GM19467 (cell line): ENCODE measurements around the gene TMEM165.

ENCODE experiments used
- ATAC-seq: cut with Tn5 transposase; IDR thresholded peaks from one replicate; pipeline ENCODE4 v1.9.1; 2021; ENCODE audit warnings: mild to moderate bottlenecking, moderate library complexity; ENCODE audit not compliant: unreplicated experiment

TMEM165 gene

DNA sequence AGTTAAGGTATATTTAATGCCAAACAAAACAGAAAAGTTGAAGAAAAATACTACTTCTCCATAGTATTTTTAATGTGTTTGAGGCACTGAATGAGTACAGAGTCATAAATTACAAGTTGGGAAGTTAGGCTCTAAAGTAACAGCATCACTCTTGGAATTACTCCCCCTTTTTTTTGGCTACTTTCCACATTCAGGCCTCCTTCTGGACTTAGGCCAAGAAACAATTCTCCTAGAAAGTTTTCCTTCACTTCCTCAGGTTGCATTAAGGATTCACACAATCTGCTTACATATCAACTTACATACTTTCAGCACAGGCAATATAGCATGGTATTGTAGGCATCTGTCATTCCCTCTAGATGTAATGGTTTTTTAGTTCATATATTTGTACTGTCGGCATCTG lies 52.1 kb downstream of the TMEM165 start:
- no peak for ATAC-seq

DNA sequence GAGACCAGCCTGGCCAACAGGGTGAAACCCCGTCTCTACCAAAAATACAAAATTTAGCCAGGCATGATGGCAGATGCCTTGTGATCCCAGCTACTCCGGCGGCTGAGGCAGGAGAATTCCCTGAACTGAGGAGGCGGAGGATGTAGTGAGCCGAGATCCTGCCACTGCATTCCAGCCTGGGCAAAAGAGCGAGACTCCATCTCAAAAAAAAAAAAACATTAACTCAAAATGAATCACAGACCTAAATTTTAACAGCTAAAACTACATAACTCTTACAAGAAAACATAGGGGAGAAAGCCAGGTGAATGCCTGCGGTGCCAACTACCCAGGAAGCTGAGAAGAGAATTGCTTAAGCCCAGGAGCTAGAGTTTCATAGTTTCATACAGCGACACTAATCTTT lies 54.8 kb downstream of the TMEM165 start:
- ATAC-seq, result no peak

DNA sequence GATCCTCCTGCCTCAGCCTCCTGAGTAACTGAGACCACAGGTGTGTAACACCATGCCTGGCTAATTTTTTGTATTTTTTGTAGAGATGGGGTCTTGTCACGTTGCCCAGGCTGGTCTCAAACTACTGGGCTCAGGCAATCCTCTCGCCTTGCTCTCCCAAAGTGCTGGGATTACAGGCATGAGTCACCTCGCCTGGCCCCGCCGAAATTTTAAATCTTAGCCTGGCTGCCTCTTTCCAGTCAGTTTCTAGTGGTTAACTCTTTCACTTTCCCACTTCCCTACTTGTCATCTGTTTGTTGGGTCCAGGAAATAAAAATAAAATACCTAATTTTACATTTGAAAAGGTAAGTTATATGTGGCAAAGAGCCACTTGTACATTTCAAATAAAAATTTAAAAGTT lies 62.4 kb downstream of the TMEM165 start:
- no peak for ATAC-seq

GRCh38 chr4:55458611-55459010 lies 62.9 kb downstream of the TMEM165 start:
- ATAC-seq, result no peak

DNA sequence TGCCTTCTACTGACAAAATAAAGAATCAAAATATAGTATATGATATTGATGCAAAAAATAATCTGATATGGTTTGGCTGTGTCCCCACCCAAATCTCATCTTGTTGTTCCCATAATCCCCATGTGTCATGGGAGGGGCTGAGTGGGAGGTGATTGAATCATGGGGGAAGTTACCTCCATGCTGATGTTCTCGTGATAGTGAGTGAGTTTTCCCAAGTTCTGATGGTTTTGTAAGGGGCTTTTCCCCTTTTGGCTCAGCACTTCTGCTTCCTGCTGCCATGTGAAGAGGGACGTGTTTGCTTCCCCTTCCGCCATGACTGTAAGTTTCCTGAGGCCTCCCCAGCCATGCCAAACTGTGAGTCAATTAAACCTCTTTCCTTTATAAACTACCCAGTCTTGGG lies 70.2 kb downstream of the TMEM165 start:
- ATAC-seq, result no peak

- no peak for ATAC-seq
Measured at GRCh38 chr4:55468724-55469123, 73.0 kb downstream of the TMEM165 start.

DNA sequence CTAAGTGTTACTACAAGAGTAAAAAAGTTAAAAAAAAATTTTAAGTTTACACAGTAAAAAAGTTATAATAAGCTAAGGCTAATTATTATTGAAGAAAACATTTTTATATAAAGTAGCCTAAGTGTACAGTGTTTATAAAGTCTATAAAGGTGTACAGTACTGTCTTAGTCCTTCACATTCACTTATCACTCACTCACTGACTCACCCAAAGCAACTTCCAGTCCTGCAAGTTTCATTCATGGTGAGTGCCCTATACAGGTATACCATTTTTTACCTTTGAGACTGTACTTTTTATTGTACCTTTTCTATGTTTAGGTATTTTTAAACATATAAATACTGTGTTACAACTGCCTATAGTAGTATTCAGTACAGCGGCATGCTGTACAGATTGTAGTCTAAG lies 74.2 kb downstream of the TMEM165 start:
- ATAC-seq, result no peak
